Activated naive CD4-positive, alpha-beta T cell treated with anti-CD3 and anti-CD28 coated beads for 36 hours (primary cell): Measurements from ENCODE around the gene WDR48. TPM values are rescaled to one million over a fixed set of nuclear protein-coding genes. Genes with fewer than 3 reads are reported as not detected.

Experiments used
- CTCF ChIA-PET: fragments of 350-600 bp; sonication (Branson Sonifier 250); formaldehyde crosslinking; loops from one replicate; lab custom pipeline; 2021; ENCODE audit warnings: antibody characterized with exemption; lab: Charles Lee
- DNase-seq: peaks from one replicate; pipeline ENCODE4 v3.0.0-alpha.2; 2020
- H3K27ac Mint-ChIP-seq: one replicate; pipeline ENCODE4 v1.8.0; 2021; ENCODE audit warnings: mild to moderate bottlenecking, mixed read lengths
- H3K27me3 Mint-ChIP-seq: one replicate; pipeline ENCODE4 v1.8.0; 2021; ENCODE audit warnings: low read depth, mixed read lengths
- H3K36me3 Mint-ChIP-seq: one replicate; pipeline ENCODE4 v1.8.0; 2021; ENCODE audit warnings: low read depth, mixed read lengths
- H3K4me1 Mint-ChIP-seq: one replicate; pipeline ENCODE4 v1.8.0; 2021; ENCODE audit warnings: low read depth, mixed read lengths
- H3K4me3 Mint-ChIP-seq: one replicate; pipeline ENCODE4 v1.8.0; 2021; ENCODE audit warnings: mild to moderate bottlenecking, moderate library complexity, mixed read lengths
- H3K9me3 Mint-ChIP-seq: one replicate; pipeline ENCODE4 v1.8.0; 2021; ENCODE audit warnings: mixed read lengths
- intact Hi-C: fragments of 100-400 bp; cut with micrococcal nuclease; formaldehyde crosslinking; loops from one replicate; pipeline ENCODE4 v1.15.1; 2023
- total RNA-seq, 2 experiments: library from RNA; stranded (reverse); gene quantifications; one replicate each; pipeline ENCODE4 v1.2.3, GENCODE V29; 2021

Gene WDR48
- total RNA-seq, 2 experiments from 2014 or later, result 32.3 to 32.9 TPM

DNA sequence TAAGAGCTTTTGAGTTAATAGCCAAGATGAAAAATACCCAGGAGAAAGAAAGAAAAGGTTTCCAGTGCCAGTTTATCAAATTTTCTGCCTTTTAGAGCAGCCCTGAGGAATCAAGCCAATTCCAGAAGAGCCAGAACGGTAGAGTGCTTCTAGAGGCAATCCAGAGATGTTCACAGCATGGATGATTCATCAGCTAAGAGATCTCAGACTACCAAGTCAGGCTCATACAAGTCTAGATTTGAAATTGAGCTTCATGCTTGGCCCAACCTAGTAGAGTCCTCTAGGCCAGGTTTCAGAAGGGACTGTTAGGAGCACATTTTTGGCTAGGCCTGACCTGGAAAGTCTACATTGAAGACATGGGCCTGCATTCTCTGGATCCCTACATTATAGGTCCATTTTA is 15.5 kb downstream of the WDR48 start:
- DNase-seq, result no peak
- no peaks in the 10 kb centered on the region for H3K9me3 Mint-ChIP-seq
- peaks cover 12% of the 10 kb centered on the region for H3K4me1 Mint-ChIP-seq
- H3K36me3 Mint-ChIP-seq, result peaks cover 8% of the 10 kb centered on the region
- no peak overlapping the region for H3K27ac Mint-ChIP-seq
- H3K27me3 Mint-ChIP-seq, result no peaks in the 10 kb centered on the region
- intact Hi-C loops, result no loop called here
- no peak overlapping the region for H3K4me3 Mint-ChIP-seq
- CTCF ChIA-PET, result interaction anchor here (0.8 to 1.2 kb wide), 2 partner anchors 37 to 68 kb away, joined by 3 to 4 read pairs; no protein-coding TSS in a partner anchor

DNA sequence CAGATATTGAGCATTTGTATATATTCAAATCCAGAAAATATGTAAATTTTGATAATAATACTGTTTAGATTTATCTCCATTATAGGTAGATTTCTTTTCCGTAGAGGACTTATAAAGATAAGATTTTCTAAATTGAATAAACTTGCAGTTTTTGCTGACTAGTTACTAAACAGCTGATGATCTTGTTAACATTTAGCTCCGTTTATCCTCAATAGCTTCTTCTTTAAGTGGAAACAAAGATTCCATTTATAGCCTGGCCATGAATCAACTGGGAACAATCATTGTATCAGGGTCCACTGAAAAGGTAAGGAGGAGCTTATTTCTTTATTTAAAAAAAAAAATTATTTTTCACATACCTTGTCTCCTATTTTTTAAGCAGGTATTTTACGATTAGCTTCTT is 16.7 kb downstream of the WDR48 start:
- CTCF ChIA-PET, result interaction anchor here (0.9 to 1.4 kb wide), 2 partner anchors 17 to 548 kb away, joined by 3 read pairs; no protein-coding TSS in a partner anchor
- intact Hi-C loops, result no loop called here
- DNase-seq, result no peak
- Mint-ChIP-seq H3K27ac (no peak overlapping the region), H3K4me3 (no peak overlapping the region), H3K36me3 (peaks cover 10% of the 10 kb centered on the region), H3K4me1 (peaks cover 5% of the 10 kb centered on the region), H3K27me3 (no peaks in the 10 kb centered on the region), H3K9me3 (no peaks in the 10 kb centered on the region)

DNA sequence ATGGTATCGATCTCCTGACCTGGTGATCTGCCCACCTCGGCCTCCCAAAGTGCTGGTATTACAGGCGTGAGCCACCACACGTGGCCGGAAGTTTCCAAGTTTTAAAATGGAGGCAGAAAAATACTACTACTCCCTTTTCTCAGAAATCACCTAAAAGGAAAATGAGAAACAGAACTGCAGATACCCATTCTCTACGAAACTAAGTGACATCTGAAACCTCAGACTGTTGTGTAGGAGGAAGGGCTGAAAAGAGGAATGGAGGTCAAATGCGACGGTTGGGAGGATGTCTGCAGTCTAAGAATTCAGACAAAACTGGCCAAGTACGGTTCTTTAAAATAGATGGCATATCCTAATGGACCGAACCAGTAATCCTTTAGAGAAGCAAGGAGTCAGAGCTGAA is 24.1 kb downstream of the WDR48 start:
- no peaks in the 10 kb centered on the region for H3K27me3 Mint-ChIP-seq
- H3K9me3 Mint-ChIP-seq, result no peaks in the 10 kb centered on the region
- intact Hi-C loops, result no loop called here
- H3K4me3 Mint-ChIP-seq, result no peak overlapping the region
- H3K36me3 Mint-ChIP-seq, result peaks cover 14% of the 10 kb centered on the region
- CTCF ChIA-PET, result no interaction called here
- DNase-seq, result no peak
- peak overlapping the region; percentile 13 for H3K27ac Mint-ChIP-seq
- H3K4me1 Mint-ChIP-seq, result peaks cover 3% of the 10 kb centered on the region

- H3K36me3 Mint-ChIP-seq, result peaks cover 24% of the 10 kb centered on the region
- peaks cover 18% of the 10 kb centered on the region for H3K4me1 Mint-ChIP-seq
- no peaks in the 10 kb centered on the region for H3K27me3 Mint-ChIP-seq
- intact Hi-C loops, result no loop called here
- CTCF ChIA-PET, result interaction anchor here (0.8 to 2.8 kb wide), 3 partner anchors 70 to 212 kb away, joined by 3 to 12 read pairs (median 3); no protein-coding TSS in a partner anchor
- H3K9me3 Mint-ChIP-seq, result no peaks in the 10 kb centered on the region
- no peak for DNase-seq
- H3K27ac Mint-ChIP-seq, result no peak overlapping the region
- no peak overlapping the region for H3K4me3 Mint-ChIP-seq
Measured at GRCh38 chr3:39079530-39079929, 27.7 kb downstream of the WDR48 start.

GRCh38 chr3:39080026-39080425 is 28.2 kb downstream of the WDR48 start:
- Mint-ChIP-seq H3K36me3 (peaks cover 23% of the 10 kb centered on the region), H3K4me3 (no peak overlapping the region), H3K27ac (no peak overlapping the region), H3K4me1 (peaks cover 18% of the 10 kb centered on the region), H3K27me3 (no peaks in the 10 kb centered on the region), H3K9me3 (no peaks in the 10 kb centered on the region)
- intact Hi-C loops, result no loop called here
- CTCF ChIA-PET, result interaction anchor here (0.8 to 2.8 kb wide), 4 partner anchors 69 to 212 kb away, joined by 3 to 12 read pairs (median 3); no protein-coding TSS in a partner anchor
- no peak for DNase-seq

DNA sequence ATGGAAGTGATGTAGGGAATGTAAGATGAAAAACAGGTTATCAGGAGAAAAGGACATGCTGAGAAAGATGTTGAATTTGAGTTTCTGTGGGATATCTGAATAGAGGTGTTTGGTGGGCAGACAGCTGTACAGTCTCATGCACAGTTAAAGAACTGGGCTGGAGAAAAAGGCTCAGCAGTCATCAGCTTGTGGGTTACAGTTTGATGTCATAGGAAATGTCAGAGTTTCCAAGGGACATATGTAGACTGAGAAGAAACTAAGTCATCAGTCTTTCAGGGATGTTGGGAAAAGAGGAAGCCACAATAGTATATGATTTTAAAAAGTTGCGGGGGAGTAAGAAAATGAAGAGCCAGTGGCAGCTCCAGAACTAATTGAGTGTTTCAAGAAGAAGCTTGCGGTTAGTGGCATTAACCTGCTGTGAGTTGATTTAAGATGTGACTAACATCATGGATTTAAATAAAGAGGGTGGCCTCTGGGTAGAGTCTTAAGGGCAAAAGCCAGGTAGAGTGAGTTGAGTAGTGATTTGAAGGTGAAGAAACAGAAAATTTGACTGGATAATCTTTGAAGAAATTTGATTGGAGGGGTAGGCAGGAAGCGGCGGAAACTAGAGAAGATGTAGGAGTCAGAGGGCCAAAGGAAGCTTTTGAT is 31.0 kb downstream of the WDR48 start:
- CTCF ChIA-PET, result interaction anchor here (1.0 to 1.2 kb wide), 2 partner anchors 206 to 210 kb away, joined by 3 read pairs; no protein-coding TSS in a partner anchor

GRCh38 chr3:39086144-39086543 is 34.3 kb downstream of the WDR48 start:
- Mint-ChIP-seq H3K36me3 (peaks cover 15% of the 10 kb centered on the region), H3K4me1 (peaks cover 15% of the 10 kb centered on the region), H3K27me3 (no peaks in the 10 kb centered on the region), H3K27ac (no peak overlapping the region), H3K4me3 (no peak overlapping the region), H3K9me3 (no peaks in the 10 kb centered on the region)
- intact Hi-C loops, result no loop called here
- DNase-seq, result no peak
- CTCF ChIA-PET, result interaction anchor here (0.9 to 1.3 kb wide), 2 partner anchors 11 to 17 kb away, joined by 3 read pairs; no protein-coding TSS in a partner anchor

More for the DNA sequence above, 31.0 kb downstream of the WDR48 start:
- Mint-ChIP-seq H3K36me3 (peaks cover 15% of the 10 kb centered on the region), H3K9me3 (no peaks in the 10 kb centered on the region), H3K4me1 (peaks cover 15% of the 10 kb centered on the region), H3K27ac (peak overlapping the region; percentile 73), H3K4me3 (no peak overlapping the region), H3K27me3 (no peaks in the 10 kb centered on the region)
- intact Hi-C loops, result no loop called here
- no peak for DNase-seq

GRCh38 chr3:39088456-39088855 is 36.6 kb downstream of the WDR48 start:
- Mint-ChIP-seq H3K4me1 (peaks cover 1% of the 10 kb centered on the region), H3K4me3 (no peak overlapping the region), H3K36me3 (peaks cover 9% of the 10 kb centered on the region), H3K27me3 (no peaks in the 10 kb centered on the region), H3K27ac (no peak overlapping the region), H3K9me3 (no peaks in the 10 kb centered on the region)
- intact Hi-C loops, result loop anchor here (1.0 kb wide), 1 partner anchor 19 kb away; the partner anchor contains the start of genes GORASP1 and TTC21A
- CTCF ChIA-PET, result interaction anchor here (2.3 kb wide), 1 partner anchor 204 kb away, joined by 7 read pairs; no protein-coding TSS in a partner anchor
- DNase-seq, result no peak

DNA sequence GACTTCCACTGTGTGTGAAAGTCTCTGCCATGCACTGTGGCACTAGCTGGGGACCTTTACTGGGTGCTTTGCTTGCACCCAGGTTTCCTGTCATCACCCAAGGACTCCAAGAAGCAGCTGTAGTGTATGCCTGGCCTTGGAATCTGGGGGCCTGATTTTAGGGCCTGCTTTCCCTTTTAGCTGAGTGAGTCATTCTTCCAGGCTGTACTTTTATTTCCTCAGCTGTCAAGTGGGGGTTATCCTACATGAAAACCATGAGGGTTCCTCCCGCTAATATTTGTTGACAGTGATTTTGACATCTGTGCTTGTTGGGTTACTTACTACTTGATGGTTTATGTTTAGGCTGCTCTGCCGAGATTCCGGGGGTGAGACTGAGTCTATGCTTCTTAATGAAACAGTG is 37.1 kb downstream of the WDR48 start:
- Mint-ChIP-seq H3K36me3 (peaks cover 10% of the 10 kb centered on the region), H3K4me1 (no peaks in the 10 kb centered on the region), H3K9me3 (no peaks in the 10 kb centered on the region), H3K27ac (no peak overlapping the region), H3K4me3 (no peak overlapping the region), H3K27me3 (no peaks in the 10 kb centered on the region)
- intact Hi-C loops, result loop anchor here (1.0 kb wide), 1 partner anchor 18 kb away; the partner anchor contains the start of genes GORASP1 and TTC21A
- CTCF ChIA-PET, result interaction anchor here (0.6 to 2.3 kb wide), 2 partner anchors 108 to 204 kb away, joined by 3 to 7 read pairs; no protein-coding TSS in a partner anchor
- DNase-seq, result no peak

- no peaks in the 10 kb centered on the region for H3K4me1 Mint-ChIP-seq
- H3K27me3 Mint-ChIP-seq, result no peaks in the 10 kb centered on the region
- peaks cover 15% of the 10 kb centered on the region for H3K36me3 Mint-ChIP-seq
- DNase-seq, result no peak
- no peak overlapping the region for H3K4me3 Mint-ChIP-seq
- no peaks in the 10 kb centered on the region for H3K9me3 Mint-ChIP-seq
- CTCF ChIA-PET, result no interaction called here
- H3K27ac Mint-ChIP-seq, result peak overlapping the region; percentile 26
- intact Hi-C loops, result no loop called here
Measured at GRCh38 chr3:39090922-39091321, 39.1 kb downstream of the WDR48 start.

- Mint-ChIP-seq H3K27ac (no peak overlapping the region), H3K4me1 (no peaks in the 10 kb centered on the region), H3K27me3 (no peaks in the 10 kb centered on the region), H3K4me3 (no peak overlapping the region), H3K36me3 (peaks cover 12% of the 10 kb centered on the region), H3K9me3 (no peaks in the 10 kb centered on the region)
- DNase-seq, result no peak
- CTCF ChIA-PET, result interaction anchor here (0.5 to 0.6 kb wide), 2 partner anchors 44 to 310 kb away, joined by 4 to 5 read pairs; no protein-coding TSS in a partner anchor
- intact Hi-C loops, result no loop called here
Measured at GRCh38 chr3:39094851-39095677, 43.2 kb downstream of the WDR48 start.

DNA sequence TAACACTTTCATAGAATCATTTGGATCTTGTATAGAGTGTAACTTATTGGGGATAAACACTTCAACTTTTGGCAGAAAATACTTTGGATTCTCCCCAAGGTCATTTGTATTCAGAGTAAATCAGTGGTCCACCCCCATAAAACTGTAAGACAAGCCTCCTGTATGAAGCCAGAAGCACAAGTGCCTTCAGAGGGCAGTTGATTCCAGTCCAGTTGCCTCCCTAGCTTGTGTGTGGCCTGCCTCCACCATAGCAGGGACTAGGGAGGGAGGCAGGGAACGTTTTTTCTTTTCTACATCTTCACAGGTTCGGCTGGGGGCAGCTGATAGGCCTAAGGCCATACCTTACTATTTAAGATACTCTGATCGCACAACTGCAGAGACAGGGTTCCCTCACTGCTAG is 44.0 kb downstream of the WDR48 start:
- H3K9me3 Mint-ChIP-seq, result no peaks in the 10 kb centered on the region

More for the DNA sequence above, 44.0 kb downstream of the WDR48 start:
- intact Hi-C loops, result no loop called here
- H3K27me3 Mint-ChIP-seq, result no peaks in the 10 kb centered on the region
- H3K4me3 Mint-ChIP-seq, result no peak overlapping the region
- H3K27ac Mint-ChIP-seq, result no peak overlapping the region
- H3K4me1 Mint-ChIP-seq, result no peaks in the 10 kb centered on the region
- CTCF ChIA-PET, result interaction anchor here (0.5 to 0.6 kb wide), 2 partner anchors 45 to 309 kb away, joined by 4 to 5 read pairs; no protein-coding TSS in a partner anchor
- no peak for DNase-seq
- H3K36me3 Mint-ChIP-seq, result peaks cover 14% of the 10 kb centered on the region
